Ovary (tissue), 3 donors: ENCODE measurements around the gene IL6.

Experiments used
- POLR2A ChIP-seq: fragments of 450-650 bp; IDR thresholded peaks from one replicate; pipeline ENCODE4 v1.6.1; 2017; ENCODE audit warnings: antibody characterized with exemption, mild to moderate bottlenecking, moderate library complexity
- TF ChIP-seq, protein P1 (sequence below), 3 donors: fragments of 450-650 bp in 2 of 3; fragments of 200-600 bp in 1 of 3; IDR thresholded peaks; one replicate each; pipeline versions ENCODE4 v1.5.1 to v1.8.0; 2016 to 2022; ENCODE audit warnings: antibody characterized with exemption in 3 of 3, mild to moderate bottlenecking in 1 of 3
- donor health status: DM: no; HTN: no; CAD: no.

DNA sequence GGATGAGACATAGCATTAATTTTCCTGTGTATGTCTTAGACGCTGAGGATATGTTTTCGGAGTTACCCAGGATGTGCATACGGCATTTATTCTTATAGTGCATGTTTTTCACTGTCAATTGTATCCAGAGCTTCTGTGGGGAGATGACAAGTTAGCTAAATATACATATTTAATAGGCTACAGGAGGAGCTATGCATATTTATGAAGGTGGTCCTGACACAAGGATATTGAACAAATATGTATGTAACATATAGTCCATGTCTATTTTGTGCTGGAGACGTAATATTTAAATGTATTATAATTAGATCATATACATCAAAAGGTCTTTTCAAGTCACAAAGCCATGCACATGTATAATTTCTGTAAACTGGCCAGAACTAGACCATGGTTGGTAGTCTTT, 16.0 kb downstream of the IL6 start:
- TF ChIP-seq POLR2A = no peak
- TF ChIP-seq, protein P1, sequence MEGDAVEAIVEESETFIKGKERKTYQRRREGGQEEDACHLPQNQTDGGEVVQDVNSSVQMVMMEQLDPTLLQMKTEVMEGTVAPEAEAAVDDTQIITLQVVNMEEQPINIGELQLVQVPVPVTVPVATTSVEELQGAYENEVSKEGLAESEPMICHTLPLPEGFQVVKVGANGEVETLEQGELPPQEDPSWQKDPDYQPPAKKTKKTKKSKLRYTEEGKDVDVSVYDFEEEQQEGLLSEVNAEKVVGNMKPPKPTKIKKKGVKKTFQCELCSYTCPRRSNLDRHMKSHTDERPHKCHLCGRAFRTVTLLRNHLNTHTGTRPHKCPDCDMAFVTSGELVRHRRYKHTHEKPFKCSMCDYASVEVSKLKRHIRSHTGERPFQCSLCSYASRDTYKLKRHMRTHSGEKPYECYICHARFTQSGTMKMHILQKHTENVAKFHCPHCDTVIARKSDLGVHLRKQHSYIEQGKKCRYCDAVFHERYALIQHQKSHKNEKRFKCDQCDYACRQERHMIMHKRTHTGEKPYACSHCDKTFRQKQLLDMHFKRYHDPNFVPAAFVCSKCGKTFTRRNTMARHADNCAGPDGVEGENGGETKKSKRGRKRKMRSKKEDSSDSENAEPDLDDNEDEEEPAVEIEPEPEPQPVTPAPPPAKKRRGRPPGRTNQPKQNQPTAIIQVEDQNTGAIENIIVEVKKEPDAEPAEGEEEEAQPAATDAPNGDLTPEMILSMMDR (IDR thresholded peaks at IDR 0.05) = no peak
